Common myeloid progenitor, CD34-positive (primary cell): ENCODE measurements around the gene CRAT.
"Not testable (repeated sequence)": the region's sequence is repeated elsewhere in the genome, so short reads cannot be mapped to it uniquely, and the experiment has no call there.

ENCODE experiments used
- CTCF ChIA-PET: fragments of 350-600 bp; sonication (Branson Sonifier 250); formaldehyde crosslinking; loops from one replicate; lab custom pipeline; 2021; ENCODE audit warnings: antibody characterized with exemption; lab: Charles Lee
- POLR2A ChIA-PET: fragments of 350-600 bp; sonication (Branson Sonifier 250); formaldehyde crosslinking; loops from one replicate; lab custom pipeline; 2021; ENCODE audit warnings: antibody characterized with exemption; lab: Charles Lee
- DNase-seq, 3 donors: peaks; one replicate each; pipeline versions ENCODE4 v3.0.0 to v3.0.0-alpha.2; 2013
- H3K27ac ChIP-seq, 2 experiments: 1 replicate in 1 of 2; 2 replicates in 1 of 2; pipeline ENCODE4 v1.7.0; 2013; ENCODE audit warnings: inconsistent platforms in 2 of 2, low read length in 2 of 2, mild to moderate bottlenecking in 2 of 2, low read depth in 1 of 2, moderate library complexity in 1 of 2; ENCODE audit not compliant: severe bottlenecking in 2 of 2, insufficient read depth in 1 of 2, poor library complexity in 1 of 2
- H3K27me3 ChIP-seq, 5 experiments: replicated peaks in 2 of 5; 1 replicate in 3 of 5; 2 replicates in 2 of 5; pipeline versions ENCODE4 v1.6.1 to v1.7.0; 2013; ENCODE audit warnings: low read length in 4 of 5, mild to moderate bottlenecking in 2 of 5, moderate library complexity in 2 of 5, inconsistent platforms in 1 of 5; ENCODE audit not compliant: insufficient read depth in 5 of 5, control insufficient read depth in 4 of 5
- H3K36me3 ChIP-seq, 4 experiments: 1 replicate in 2 of 4; 2 replicates in 2 of 4; pipeline versions ENCODE4 v1.6.1 to v1.7.0; 2013; ENCODE audit warnings: low read length in 3 of 4, control low read depth in 1 of 4, mild to moderate bottlenecking in 1 of 4; ENCODE audit not compliant: control insufficient read depth in 4 of 4, insufficient read depth in 4 of 4
- H3K4me1 ChIP-seq, 4 experiments: 1 replicate in 3 of 4; 2 replicates in 1 of 4; pipeline versions ENCODE4 v1.6.1 to v1.7.1; 2013; ENCODE audit warnings: low read length in 3 of 4, mild to moderate bottlenecking in 3 of 4, control low read depth in 1 of 4, inconsistent platforms in 1 of 4, moderate library complexity in 1 of 4; ENCODE audit not compliant: control insufficient read depth in 4 of 4, insufficient read depth in 4 of 4; ENCODE audit errors: control extremely low read depth in 1 of 4
- H3K4me3 ChIP-seq, 7 experiments: 1 replicate in 4 of 7; 2 replicates in 3 of 7; pipeline versions ENCODE4 v1.5.1 to v1.7.0; 2013; ENCODE audit warnings: mild to moderate bottlenecking in 7 of 7, low read length in 6 of 7, moderate library complexity in 6 of 7, inconsistent platforms in 2 of 7, low read depth in 2 of 7, control low read depth in 1 of 7; ENCODE audit not compliant: insufficient read depth in 4 of 7, control insufficient read depth in 1 of 7; ENCODE audit errors: extremely low read depth in 1 of 7
- H3K9me3 ChIP-seq, 5 experiments: 1 replicate in 4 of 5; 2 replicates in 1 of 5; pipeline versions ENCODE4 v1.6.1 to v1.7.1; 2013; ENCODE audit warnings: low read length in 4 of 5, mild to moderate bottlenecking in 2 of 5, inconsistent platforms in 1 of 5, low read depth in 1 of 5, moderate library complexity in 1 of 5; ENCODE audit not compliant: control insufficient read depth in 4 of 5, insufficient read depth in 2 of 5; ENCODE audit errors: control extremely low read depth in 1 of 5
- WGBS: methylation state at CpG from one replicate; pipeline ENCODE4 v1.1.5; 2013; ENCODE audit not compliant: insufficient coverage; 5-methylcytosine and 5-hydroxymethylcytosine counted together

CRAT gene

DNA sequence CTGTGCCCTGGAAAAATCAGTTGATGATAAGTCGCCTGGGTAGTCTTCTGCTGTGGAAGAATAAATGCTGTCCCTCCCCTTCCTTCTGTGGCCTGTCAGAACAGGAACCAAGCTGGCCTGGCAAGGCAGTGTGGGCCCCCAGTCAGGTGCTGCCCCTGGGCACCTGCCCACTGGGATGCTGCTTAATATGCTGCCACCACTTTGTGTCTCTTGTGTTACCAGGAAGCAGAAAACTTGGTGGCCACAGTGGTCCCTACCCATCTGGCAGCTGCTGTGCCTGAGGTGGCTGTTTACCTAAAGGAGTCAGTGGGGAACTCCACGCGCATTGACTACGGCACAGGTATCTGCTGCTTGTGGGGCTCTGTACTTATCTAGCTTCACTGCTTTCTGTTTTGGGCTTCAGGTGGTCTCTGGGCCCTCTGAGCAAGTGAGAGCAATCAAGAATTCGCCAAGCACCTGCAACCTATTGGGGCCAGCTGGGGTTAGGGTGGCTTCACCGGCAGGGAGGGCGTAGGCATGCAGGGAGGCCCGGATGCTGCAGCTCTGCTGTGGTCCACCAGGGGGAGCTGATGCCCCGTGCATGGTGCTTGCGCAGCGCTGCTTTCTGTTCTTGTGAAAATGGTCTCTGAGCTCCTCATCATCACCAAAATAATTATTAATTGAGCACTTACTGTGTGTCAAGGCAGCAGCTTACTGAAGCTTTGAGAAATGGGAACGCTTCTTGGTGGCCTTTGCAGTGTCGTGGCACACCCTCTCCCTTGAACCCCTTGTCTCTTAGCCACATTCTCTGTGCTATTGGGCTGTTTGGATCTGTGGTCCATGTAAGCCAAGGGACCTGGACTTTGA lies 20.9 kb upstream of the CRAT start:
- DNase-seq = peak; percentile 67 to 85 (median 83)
- CTCF ChIA-PET = interaction anchor here (0.6 to 3.3 kb wide), 30 partner anchors 9 to 659 kb away, joined by 3 to 20 read pairs (median 4); partner anchors contain the start of genes ASB6, C9orf50, CRAT and IER5L
- H3K4me3 ChIP-seq = no peak overlapping the region
- H3K27me3 ChIP-seq = no peaks in the 10 kb centered on the region
- H3K9me3 ChIP-seq = no peaks in the 10 kb centered on the region
- H3K27ac ChIP-seq = no peak overlapping the region
- H3K36me3 ChIP-seq = peaks cover 4 to 72% (median 54%) of the 10 kb centered on the region in 4 experiments
- WGBS = 44% methylated on average over 10 of the region's 13 CpGs
- peaks cover 0 to 18% (median 14%) of the 10 kb centered on the region in 4 experiments for H3K4me1 ChIP-seq
- POLR2A ChIA-PET = interaction anchor here (0.8 to 1.0 kb wide), 4 partner anchors 8 to 493 kb away, joined by 3 to 4 read pairs (median 3); no protein-coding TSS in a partner anchor

DNA sequence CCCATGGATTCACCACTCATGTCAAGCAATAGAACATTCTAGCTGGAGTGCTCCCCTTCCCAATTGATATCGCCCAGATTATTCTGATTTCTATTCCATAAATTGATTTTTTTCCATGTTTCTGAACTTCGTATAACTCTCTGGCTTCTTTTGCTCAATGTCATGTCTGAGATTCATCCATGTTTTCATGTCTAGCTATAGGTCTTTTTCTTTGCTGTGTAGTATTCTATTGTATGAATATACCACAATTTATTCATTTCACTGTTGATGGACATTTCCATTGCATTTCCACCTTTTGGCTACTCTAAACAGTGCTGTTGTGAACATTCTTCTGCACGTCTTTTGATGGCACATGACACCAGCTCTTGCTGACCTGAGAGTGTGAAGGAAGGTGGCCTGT lies 20.2 kb upstream of the CRAT start:
- Histone ChIP-seq H3K4me1 (peaks cover 0 to 19% (median 14%) of the 10 kb centered on the region in 4 experiments), H3K9me3 (no peaks in the 10 kb centered on the region), H3K4me3 (no peak overlapping the region), H3K27ac (no peak overlapping the region), H3K36me3 (peaks cover 2 to 68% (median 50%) of the 10 kb centered on the region in 4 experiments), H3K27me3 (no peaks in the 10 kb centered on the region)
- ChIA-PET CTCF (interaction anchor here (0.9 to 3.3 kb wide), 23 partner anchors 8 to 660 kb away, joined by 3 to 20 read pairs (median 6); partner anchors contain the start of genes ASB6, C9orf50, CRAT and IER5L), POLR2A (interaction anchor here (1.0 kb wide), 1 partner anchor 9 kb away, joined by 3 read pairs; no protein-coding TSS in a partner anchor)
- DNase-seq = no peak
- WGBS = 42% methylated on average over 2 of the region's 3 CpGs

- not testable (repeated sequence) for H3K27me3 ChIP-seq, H3K27ac ChIP-seq, DNase-seq, H3K4me3 ChIP-seq, H3K9me3 ChIP-seq
- peaks cover 2 to 69% (median 49%) of the 10 kb centered on the region in 4 experiments for H3K36me3 ChIP-seq
- H3K4me1 ChIP-seq = peaks cover 0 to 19% (median 14%) of the 10 kb centered on the region in 4 experiments
- 92% methylated on average over 4 of the region's 7 CpGs for WGBS
- POLR2A ChIA-PET = interaction anchor here (1.0 kb wide), 1 partner anchor 19 kb away, joined by 3 read pairs; the partner anchor contains the start of gene PTPA
- CTCF ChIA-PET = interaction anchor here (1.0 to 3.3 kb wide), 11 partner anchors 8 to 660 kb away, joined by 4 to 20 read pairs (median 7); partner anchors contain the start of genes C9orf50, CRAT and PTPA
These were observed 19.7 kb upstream of the CRAT start for GRCh38 chr9:129130271-129130670.

DNA sequence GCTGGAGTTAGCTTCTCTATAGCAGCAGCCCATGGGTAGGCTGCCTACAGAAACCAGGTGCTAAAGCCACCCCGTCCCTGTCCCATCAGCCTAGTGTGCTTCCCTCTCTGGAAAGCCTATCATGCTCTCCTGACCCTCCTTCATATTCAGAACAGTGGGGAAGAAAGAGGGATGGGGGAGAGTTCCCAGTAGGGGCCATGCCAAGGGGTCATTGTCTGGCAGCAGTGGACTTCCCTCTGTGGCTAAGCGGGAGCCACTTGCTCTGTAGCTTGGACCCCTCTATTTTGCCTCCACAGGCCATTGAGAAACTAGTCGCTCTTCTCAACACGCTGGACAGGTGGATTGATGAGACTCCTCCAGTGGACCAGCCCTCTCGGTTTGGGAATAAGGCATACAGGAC lies 18.1 kb upstream of the CRAT start:
- WGBS = 97% methylated on average over 4 of the region's 5 CpGs
- POLR2A ChIA-PET = interaction anchor here (1.1 kb wide), 1 partner anchor 49 kb away, joined by 3 read pairs; the partner anchor contains the start of gene IER5L
- H3K36me3 ChIP-seq = peaks cover 7 to 68% (median 50%) of the 10 kb centered on the region in 4 experiments
- no peaks in the 10 kb centered on the region for H3K27me3 ChIP-seq
- H3K9me3 ChIP-seq = no peaks in the 10 kb centered on the region
- no peak overlapping the region for H3K27ac ChIP-seq
- CTCF ChIA-PET = interaction anchor here (0.6 to 2.0 kb wide), 3 partner anchors 11 to 1118 kb away, joined by 3 to 7 read pairs (median 4); no protein-coding TSS in a partner anchor
- DNase-seq = no peak
- H3K4me3 ChIP-seq = no peak overlapping the region
- H3K4me1 ChIP-seq = peaks cover 0 to 19% (median 14%) of the 10 kb centered on the region in 4 experiments

DNA sequence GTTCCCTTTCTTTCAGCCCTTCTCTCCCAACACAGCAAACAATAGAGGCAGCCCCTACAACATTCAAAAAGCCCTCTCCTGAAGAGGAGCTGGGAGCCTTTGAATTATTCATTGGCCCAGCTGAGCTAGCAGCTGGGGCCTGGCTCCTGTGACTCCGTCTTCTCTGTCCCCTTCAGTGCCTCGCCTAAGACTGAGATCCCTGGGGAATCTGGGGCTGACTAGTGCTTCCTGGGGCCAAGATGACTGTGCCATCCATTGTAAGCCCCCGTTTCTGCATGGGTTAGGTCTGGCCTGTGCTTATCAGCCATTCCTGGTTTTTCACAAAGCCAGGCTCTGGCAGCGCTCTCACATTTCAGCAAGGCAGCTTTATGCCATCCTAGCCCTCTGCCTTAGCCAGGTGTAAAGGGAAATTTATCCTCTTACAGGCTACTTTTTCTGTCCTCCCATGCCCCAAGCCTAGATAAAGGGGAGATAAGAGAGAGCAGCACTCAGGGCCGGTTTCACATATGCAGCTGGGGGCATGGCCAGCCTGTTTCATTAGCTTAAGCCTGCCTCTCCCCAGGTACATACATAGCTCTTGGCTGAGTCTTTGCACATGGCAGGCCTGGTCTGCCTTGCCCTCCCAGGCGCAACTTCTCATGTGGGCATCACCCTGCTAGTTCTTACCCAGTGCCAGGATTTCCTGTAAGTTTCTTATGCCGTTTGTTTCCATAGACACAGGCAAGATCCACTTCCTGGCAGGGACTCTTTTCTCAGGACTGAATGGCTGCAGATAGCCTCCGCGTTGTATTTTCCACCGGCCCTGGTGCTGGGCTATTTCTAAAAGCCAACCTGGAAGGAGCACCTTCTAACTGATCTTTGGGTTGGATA lies 16.4 kb upstream of the CRAT start:
- Histone ChIP-seq H3K4me3 (no peak overlapping the region), H3K27me3 (no peaks in the 10 kb centered on the region), H3K36me3 (peaks cover 10 to 67% (median 51%) of the 10 kb centered on the region in 4 experiments), H3K9me3 (no peaks in the 10 kb centered on the region), H3K27ac (peak overlapping the region; percentile 11 to 57), H3K4me1 (peaks cover 0 to 19% (median 14%) of the 10 kb centered on the region in 4 experiments)
- ChIA-PET POLR2A (no interaction called here), CTCF (interaction anchor here (1.0 to 2.0 kb wide), 7 partner anchors 8 to 494 kb away, joined by 3 to 8 read pairs (median 4); partner anchors contain the start of gene C9orf50)
- 73% methylated on average over 8 of the region's 10 CpGs for WGBS
- DNase-seq = no peak

GRCh38 chr9:129125478-129125877 lies 14.9 kb upstream of the CRAT start:
- 98% methylated on average over 6 of the region's 8 CpGs for WGBS
- Histone ChIP-seq H3K4me3 (no peak overlapping the region), H3K27me3 (no peaks in the 10 kb centered on the region), H3K36me3 (peaks cover 17 to 72% (median 57%) of the 10 kb centered on the region in 4 experiments), H3K4me1 (peaks cover 0 to 13% (median 7%) of the 10 kb centered on the region in 4 experiments), H3K9me3 (no peaks in the 10 kb centered on the region), H3K27ac (no peak overlapping the region)
- ChIA-PET POLR2A (no interaction called here), CTCF (interaction anchor here (0.7 to 2.3 kb wide), 5 partner anchors 10 to 42 kb away, joined by 3 to 10 read pairs (median 4); no protein-coding TSS in a partner anchor)
- no peak for DNase-seq
